Karpas-422 (cell line): ENCODE measurements around the gene TUBB8. TPM values are rescaled to one million over a fixed set of nuclear protein-coding genes. Genes with fewer than 3 reads are reported as not detected.

ENCODE experiments used
- DNase-seq: peaks from one replicate; pipeline ENCODE4 v3.0.0-alpha.2; 2015
- H2AFZ ChIP-seq: fragments of 200-600 bp; sonication (generic); 2 replicates; pipeline ENCODE4 v1.6.1; 2014; ENCODE audit warnings: antibody characterized with exemption, low read length, mixed read lengths
- H3K27ac ChIP-seq: fragments of 200-600 bp; sonication (generic); 2 replicates; pipeline ENCODE4 v1.5.1; 2014; ENCODE audit warnings: mild to moderate bottlenecking, low read length, moderate library complexity
- H3K27me3 ChIP-seq: fragments of 200-600 bp; sonication (generic); 2 replicates; pipeline ENCODE4 v1.6.1; 2014; ENCODE audit warnings: low read length, mixed read lengths
- H3K36me3 ChIP-seq: fragments of 200-600 bp; sonication (generic); 2 replicates; pipeline ENCODE4 v1.6.1; 2014; ENCODE audit warnings: low read length, mixed read lengths; ENCODE audit not compliant: insufficient read depth
- H3K4me1 ChIP-seq: fragments of 200-600 bp; sonication (generic); 2 replicates; pipeline ENCODE4 v1.6.1; 2014; ENCODE audit warnings: mild to moderate bottlenecking, low read length, mixed read lengths
- H3K4me2 ChIP-seq: fragments of 200-600 bp; sonication (generic); 2 replicates; pipeline ENCODE4 v1.6.1; 2014; ENCODE audit warnings: low read length, low read depth, mild to moderate bottlenecking; ENCODE audit not compliant: poor library complexity, severe bottlenecking
- H3K4me3 ChIP-seq: fragments of 200-600 bp; sonication (generic); 2 replicates; pipeline ENCODE4 v1.5.1; 2014; ENCODE audit warnings: mild to moderate bottlenecking, antibody characterized with exemption, low read length, mixed read lengths
- H3K79me2 ChIP-seq: fragments of 200-600 bp; sonication (generic); 2 replicates; pipeline ENCODE4 v1.6.1; 2014; ENCODE audit warnings: mild to moderate bottlenecking, low read length, mixed read lengths
- H3K9ac ChIP-seq: fragments of 200-600 bp; sonication (generic); 2 replicates; pipeline ENCODE4 v1.6.0; 2014; ENCODE audit warnings: low read length
- H3K9me2 ChIP-seq: fragments of 200-600 bp; sonication (generic), shearing (Covaris generic); replicated peaks from 2 replicates; pipeline ENCODE4 v1.6.0; 2014; ENCODE audit warnings: mild to moderate bottlenecking, low read length, moderate library complexity; ENCODE audit not compliant: insufficient read depth
- H3K9me3 ChIP-seq: fragments of 300-700, 200-600 bp; sonication (generic); 2 replicates; pipeline ENCODE4 v1.6.1; 2014; ENCODE audit warnings: low read length, mixed read lengths
- H4K20me1 ChIP-seq: fragments of 200-600 bp; sonication (generic); 2 replicates; pipeline ENCODE4 v1.6.1; 2014; ENCODE audit warnings: mild to moderate bottlenecking, antibody characterized with exemption, low read length, low read depth; ENCODE audit not compliant: insufficient read depth
- total RNA-seq: library from RNA; depleted of rRNA; stranded (reverse); fragments of >200 nt; shearing (Covaris generic); gene quantifications from 2 replicates; pipeline ENCODE4 v1.2.3, GENCODE V29; 2014; ENCODE audit warnings: low replicate concordance

TUBB8 gene
- total RNA-seq, 1 experiment from 2014 or later: not detected

- Histone ChIP-seq H3K4me3 (no peak overlapping the region), H4K20me1 (no peaks in the 10 kb centered on the region), H3K9me3 (no peaks in the 10 kb centered on the region), H3K9me2 (no peaks in the 10 kb centered on the region), H3K4me1 (no peaks in the 10 kb centered on the region), H3K9ac (no peak overlapping the region), H2AFZ (no peak overlapping the region), H3K27ac (no peak overlapping the region), H3K4me2 (no peak overlapping the region), H3K27me3 (no peaks in the 10 kb centered on the region), H3K36me3 (no peaks in the 10 kb centered on the region), H3K79me2 (no peaks in the 10 kb centered on the region)
- no peak for DNase-seq
Measured at GRCh38 chr10:89248-89647, 40.2 kb upstream of the TUBB8 start.

- Histone ChIP-seq H3K9me2 (no peaks in the 10 kb centered on the region), H2AFZ (no peak overlapping the region), H3K4me2 (no peak overlapping the region), H3K27me3 (no peaks in the 10 kb centered on the region), H4K20me1 (no peaks in the 10 kb centered on the region), H3K4me3 (no peak overlapping the region), H3K9ac (no peak overlapping the region), H3K79me2 (no peaks in the 10 kb centered on the region), H3K27ac (no peak overlapping the region), H3K36me3 (no peaks in the 10 kb centered on the region), H3K9me3 (no peaks in the 10 kb centered on the region), H3K4me1 (no peaks in the 10 kb centered on the region)
- no peak for DNase-seq
Measured at GRCh38 chr10:88253-88652, 39.2 kb upstream of the TUBB8 start.

- Histone ChIP-seq H3K9me3 (no peaks in the 10 kb centered on the region), H3K27ac (no peak overlapping the region), H4K20me1 (no peaks in the 10 kb centered on the region), H2AFZ (no peak overlapping the region), H3K4me3 (no peak overlapping the region), H3K4me2 (no peak overlapping the region), H3K27me3 (no peaks in the 10 kb centered on the region), H3K9ac (no peak overlapping the region), H3K79me2 (no peaks in the 10 kb centered on the region), H3K36me3 (no peaks in the 10 kb centered on the region), H3K4me1 (no peaks in the 10 kb centered on the region), H3K9me2 (no peaks in the 10 kb centered on the region)
- no peak for DNase-seq
Measured at GRCh38 chr10:87177-88080, 38.3 kb upstream of the TUBB8 start.

- Histone ChIP-seq H4K20me1 (no peaks in the 10 kb centered on the region), H3K27ac (no peak overlapping the region), H3K36me3 (no peaks in the 10 kb centered on the region), H3K4me2 (no peak overlapping the region), H3K27me3 (no peaks in the 10 kb centered on the region), H3K79me2 (no peaks in the 10 kb centered on the region), H3K9ac (no peak overlapping the region), H3K9me3 (no peaks in the 10 kb centered on the region), H3K4me1 (no peaks in the 10 kb centered on the region), H3K9me2 (no peaks in the 10 kb centered on the region), H3K4me3 (no peak overlapping the region), H2AFZ (no peak overlapping the region)
- no peak for DNase-seq
Measured at GRCh38 chr10:86031-86430, 36.9 kb upstream of the TUBB8 start.

GRCh38 chr10:85044-85443 is 35.9 kb upstream of the TUBB8 start:
- Histone ChIP-seq H3K79me2 (no peaks in the 10 kb centered on the region), H3K4me2 (no peak overlapping the region), H3K9ac (no peak overlapping the region), H3K27me3 (no peaks in the 10 kb centered on the region), H3K27ac (no peak overlapping the region), H3K4me1 (no peaks in the 10 kb centered on the region), H3K9me3 (no peaks in the 10 kb centered on the region), H3K4me3 (no peak overlapping the region), H4K20me1 (no peaks in the 10 kb centered on the region), H3K9me2 (no peaks in the 10 kb centered on the region), H2AFZ (no peak overlapping the region), H3K36me3 (no peaks in the 10 kb centered on the region)
- no peak for DNase-seq

- H3K9me3 ChIP-seq: no peaks in the 10 kb centered on the region
- no peaks in the 10 kb centered on the region for H3K36me3 ChIP-seq
- H3K4me2 ChIP-seq: no peak overlapping the region
- no peak overlapping the region for H3K27ac ChIP-seq
- no peaks in the 10 kb centered on the region for H4K20me1 ChIP-seq
- no peak overlapping the region for H3K4me3 ChIP-seq
- no peak overlapping the region for H3K9ac ChIP-seq
- H2AFZ ChIP-seq: no peak overlapping the region
- H3K27me3 ChIP-seq: no peaks in the 10 kb centered on the region
- no peaks in the 10 kb centered on the region for H3K4me1 ChIP-seq
- no peaks in the 10 kb centered on the region for H3K79me2 ChIP-seq
- H3K9me2 ChIP-seq: no peaks in the 10 kb centered on the region
- DNase-seq: no peak
Measured at GRCh38 chr10:83930-84530, 34.9 kb upstream of the TUBB8 start.

GRCh38 chr10:80477-81105 is 31.5 kb upstream of the TUBB8 start:
- no peaks in the 10 kb centered on the region for H3K27me3 ChIP-seq
- H3K27ac ChIP-seq: no peak overlapping the region
- H3K79me2 ChIP-seq: no peaks in the 10 kb centered on the region
- H3K9ac ChIP-seq: no peak overlapping the region
- H3K36me3 ChIP-seq: no peaks in the 10 kb centered on the region
- H4K20me1 ChIP-seq: no peaks in the 10 kb centered on the region
- H2AFZ ChIP-seq: no peak overlapping the region
- no peaks in the 10 kb centered on the region for H3K9me3 ChIP-seq
- no peak overlapping the region for H3K4me2 ChIP-seq
- H3K4me3 ChIP-seq: no peak overlapping the region
- no peaks in the 10 kb centered on the region for H3K4me1 ChIP-seq
- DNase-seq: no peak
- H3K9me2 ChIP-seq: no peaks in the 10 kb centered on the region

GRCh38 chr10:79532-80215 is 30.6 kb upstream of the TUBB8 start:
- H3K4me1 ChIP-seq: no peaks in the 10 kb centered on the region
- H3K9ac ChIP-seq: no peak overlapping the region
- no peak overlapping the region for H2AFZ ChIP-seq
- no peak overlapping the region for H3K4me2 ChIP-seq
- no peaks in the 10 kb centered on the region for H3K9me3 ChIP-seq
- H3K9me2 ChIP-seq: no peaks in the 10 kb centered on the region
- no peak overlapping the region for H3K27ac ChIP-seq
- no peak for DNase-seq
- no peaks in the 10 kb centered on the region for H3K79me2 ChIP-seq
- H3K27me3 ChIP-seq: no peaks in the 10 kb centered on the region
- no peak overlapping the region for H3K4me3 ChIP-seq
- no peaks in the 10 kb centered on the region for H3K36me3 ChIP-seq
- no peaks in the 10 kb centered on the region for H4K20me1 ChIP-seq
